H1 (cell line): ENCODE data around the gene ASTN2. TPM values are rescaled to one million over a fixed set of nuclear protein-coding genes. Genes with fewer than 3 reads are reported as not detected.

Experiments
- ATF2 ChIP-seq: IDR thresholded peaks from 2 replicates; pipeline ENCODE4 v1.6.1; 2012; ENCODE audit warnings: low read length, inconsistent platforms
- BACH1 ChIP-seq: IDR thresholded peaks from 2 replicates; pipeline ENCODE4 v1.6.1; 2012; ENCODE audit warnings: low read length, improper control_type of control experiment
- BCL11A ChIP-seq, 2 experiments: IDR thresholded peaks; one replicate each; pipeline ENCODE4 v1.6.1; 2011; ENCODE audit warnings: low read depth in 2 of 2, low read length in 2 of 2, mild to moderate bottlenecking in 2 of 2
- BRCA1 ChIP-seq: IDR thresholded peaks from 2 replicates; pipeline ENCODE4 v1.6.1; 2012; ENCODE audit warnings: low read depth, low read length, improper control_type of control experiment
- CBX5 ChIP-seq: fragments of 300-800, 300-1000 bp; sonication (generic); IDR thresholded peaks from 2 replicates; pipeline ENCODE4 v1.7.1; 2016; ENCODE audit warnings: antibody characterized with exemption, low read length, low read depth
- CHD1 ChIP-seq: IDR thresholded peaks from 2 replicates; pipeline ENCODE4 v1.6.1; 2012; ENCODE audit warnings: low read depth, low read length, improper control_type of control experiment
- CHD2 ChIP-seq: IDR thresholded peaks from 2 replicates; pipeline ENCODE4 v1.6.1; 2012; ENCODE audit warnings: low read length, improper control_type of control experiment
- CREB1 ChIP-seq: IDR thresholded peaks from 2 replicates; pipeline ENCODE4 v1.6.1; 2012; ENCODE audit warnings: inconsistent platforms
- CTCF ChIP-seq, 3 experiments: IDR thresholded peaks; 1 replicate in 2 of 3; 2 replicates in 1 of 3; pipeline versions ENCODE4 v1.5.1 to v1.6.1; 2011; ENCODE audit warnings: low read length in 3 of 3, mild to moderate bottlenecking in 3 of 3, inconsistent platforms in 2 of 3, low read depth in 1 of 3, moderate library complexity in 1 of 3; ENCODE audit not compliant: insufficient read depth in 1 of 3; ENCODE audit errors: control extremely low read depth in 1 of 3
- EP300 ChIP-seq, 2 experiments: IDR thresholded peaks; 1 replicate in 1 of 2; 2 replicates in 1 of 2; pipeline ENCODE4 v1.6.1; 2011 to 2012; ENCODE audit warnings: low read depth in 2 of 2, low read length in 2 of 2, mild to moderate bottlenecking in 2 of 2, borderline replicate concordance in 1 of 2, inconsistent platforms in 1 of 2, moderate library complexity in 1 of 2
- FOSL1 ChIP-seq: IDR thresholded peaks from 2 replicates; pipeline ENCODE4 v1.6.1; 2011; ENCODE audit warnings: mild to moderate bottlenecking, low read depth, low read length, moderate library complexity; ENCODE audit not compliant: insufficient read depth
- JUND ChIP-seq: IDR thresholded peaks from 2 replicates; pipeline ENCODE4 v1.6.1; 2011; ENCODE audit warnings: mild to moderate bottlenecking, improper control_type of control experiment, low read length
- KDM5A ChIP-seq: fragments of 200-600 bp; IDR thresholded peaks from 2 replicates; pipeline ENCODE4 v1.7.1; 2012; ENCODE audit warnings: mild to moderate bottlenecking, low read length, inconsistent platforms, mixed read lengths
- MAX ChIP-seq: IDR thresholded peaks from 2 replicates; pipeline ENCODE4 v1.6.1; 2012; ENCODE audit warnings: inconsistent platforms
- NANOG ChIP-seq: IDR thresholded peaks from 2 replicates; pipeline ENCODE4 v1.6.1; 2011; ENCODE audit warnings: low read length, low read depth, mild to moderate bottlenecking, inconsistent platforms; ENCODE audit not compliant: insufficient read depth, poor library complexity, severe bottlenecking
- PHF8 ChIP-seq: fragments of 200-600 bp; sonication (generic); conservative IDR thresholded peaks from 2 replicates; pipeline ENCODE4 v1.7.1; 2012; ENCODE audit warnings: low read depth, mild to moderate bottlenecking, inconsistent platforms, low read length, moderate library complexity
- POLR2A ChIP-seq, 2 experiments: IDR thresholded peaks; 1 replicate in 1 of 2; 2 replicates in 1 of 2; pipeline ENCODE4 v1.6.1; 2011; ENCODE audit warnings: low read depth in 2 of 2, low read length in 2 of 2, mild to moderate bottlenecking in 2 of 2; ENCODE audit errors: control extremely low read depth in 1 of 2
- SP1 ChIP-seq: IDR thresholded peaks from 2 replicates; pipeline ENCODE4 v1.6.1; 2011; ENCODE audit warnings: low read depth, low read length
- TBP ChIP-seq: IDR thresholded peaks from 2 replicates; pipeline ENCODE4 v1.6.1; 2011; ENCODE audit warnings: low read depth, low read length, improper control_type of control experiment
- ZNF274 ChIP-seq: IDR thresholded peaks from 2 replicates; pipeline ENCODE4 v1.7.0; 2012; ENCODE audit warnings: low read length, borderline replicate concordance; ENCODE audit errors: extremely low read depth
- polyA plus RNA-seq, 7 experiments: library from polyadenylated mRNA; depleted of rRNA in 3 of 7; stranded (reverse) in 5 of 7; unstranded in 2 of 7; fragments of >200 nt in 5 of 7; fragments of 200-250 nt in 2 of 7; gene quantifications; 1 replicate in 5 of 7; 2 replicates in 1 of 7; 4 replicates in 1 of 7; pipeline versions ENCODE4 v1.2.1 to v1.2.3, GENCODE V29; 2011 to 2013; ENCODE audit warnings: missing spikeins in 2 of 7, mixed read lengths in 2 of 7
- total RNA-seq: library from RNA; stranded (reverse); fragmentation: NEBNext Ultra II Directional; extraction: Animal tissue kit (Norgen Biotek cat#: 25700); gene quantifications from 2 replicates; pipeline ENCODE4 v1.2.1, GENCODE V29; 2021

Gene ASTN2
- total and polyA plus RNA-seq, 2 of the 8 experiments (the other 6 are each of a cell fraction or from before 2014, with no cell fraction given), result 8.2 to 13.7 TPM

- no peak for TF ChIP-seq TBP
- TF ChIP-seq BCL11A (IDR thresholded peaks at IDR 0.05; ENCODE audit: low read depth in 2 of 2, low read length in 2 of 2), result no peak
- no peak for TF ChIP-seq CHD2
- TF ChIP-seq CREB1, result no peak
- TF ChIP-seq FOSL1, result no peak
- no peak for TF ChIP-seq PHF8
- TF ChIP-seq BACH1, result no peak
- peak; percentile 35; the same call in 1 of the 2 replicates for TF ChIP-seq JUND
- no peak for TF ChIP-seq EP300 (IDR thresholded peaks at IDR 0.05; ENCODE audit: borderline replicate concordance in 1 of 2, low read depth in 2 of 2, low read length in 2 of 2)
- no peak for TF ChIP-seq MAX
- no peak for TF ChIP-seq SP1
- peak; percentile 92 to 96 (median 95) for TF ChIP-seq CTCF (IDR thresholded peaks at IDR 0.05; ENCODE audit: control extremely low read depth in 1 of 3, insufficient read depth in 1 of 3, low read depth in 1 of 3, low read length in 3 of 3)
- no peak for TF ChIP-seq ATF2
- TF ChIP-seq KDM5A, result no peak
- no peak for TF ChIP-seq BRCA1
- TF ChIP-seq CBX5, result no peak
- no peak for TF ChIP-seq CHD1
- no peak for TF ChIP-seq ZNF274
- TF ChIP-seq NANOG, result no peak
- no peak for TF ChIP-seq POLR2A (IDR thresholded peaks at IDR 0.05; ENCODE audit: control extremely low read depth in 1 of 2, low read depth in 2 of 2, low read length in 2 of 2)
These were observed 842.6 kb downstream of the ASTN2 start (continued) for GRCh38 chr9:116572095-116572748.
